ENCODE measurements around the gene KIAA2012.

DNA sequence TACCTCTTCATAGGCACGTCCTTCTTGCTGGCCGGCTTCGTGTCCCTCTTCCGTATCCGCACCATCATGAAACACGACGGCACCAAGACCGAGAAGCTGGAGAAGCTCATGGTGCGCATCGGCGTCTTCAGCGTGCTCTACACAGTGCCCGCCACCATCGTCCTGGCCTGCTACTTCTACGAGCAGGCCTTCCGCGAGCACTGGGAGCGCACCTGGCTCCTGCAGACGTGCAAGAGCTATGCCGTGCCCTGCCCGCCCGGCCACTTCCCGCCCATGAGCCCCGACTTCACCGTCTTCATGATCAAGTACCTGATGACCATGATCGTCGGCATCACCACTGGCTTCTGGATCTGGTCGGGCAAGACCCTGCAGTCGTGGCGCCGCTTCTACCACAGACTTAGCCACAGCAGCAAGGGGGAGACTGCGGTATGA lies 37.1 kb upstream of the KIAA2012 start:
- no peak for TF ChIP-seq POLR2A (IDR thresholded peaks at IDR 0.05)
- TF ChIP-seq, protein P1, sequence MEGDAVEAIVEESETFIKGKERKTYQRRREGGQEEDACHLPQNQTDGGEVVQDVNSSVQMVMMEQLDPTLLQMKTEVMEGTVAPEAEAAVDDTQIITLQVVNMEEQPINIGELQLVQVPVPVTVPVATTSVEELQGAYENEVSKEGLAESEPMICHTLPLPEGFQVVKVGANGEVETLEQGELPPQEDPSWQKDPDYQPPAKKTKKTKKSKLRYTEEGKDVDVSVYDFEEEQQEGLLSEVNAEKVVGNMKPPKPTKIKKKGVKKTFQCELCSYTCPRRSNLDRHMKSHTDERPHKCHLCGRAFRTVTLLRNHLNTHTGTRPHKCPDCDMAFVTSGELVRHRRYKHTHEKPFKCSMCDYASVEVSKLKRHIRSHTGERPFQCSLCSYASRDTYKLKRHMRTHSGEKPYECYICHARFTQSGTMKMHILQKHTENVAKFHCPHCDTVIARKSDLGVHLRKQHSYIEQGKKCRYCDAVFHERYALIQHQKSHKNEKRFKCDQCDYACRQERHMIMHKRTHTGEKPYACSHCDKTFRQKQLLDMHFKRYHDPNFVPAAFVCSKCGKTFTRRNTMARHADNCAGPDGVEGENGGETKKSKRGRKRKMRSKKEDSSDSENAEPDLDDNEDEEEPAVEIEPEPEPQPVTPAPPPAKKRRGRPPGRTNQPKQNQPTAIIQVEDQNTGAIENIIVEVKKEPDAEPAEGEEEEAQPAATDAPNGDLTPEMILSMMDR (IDR thresholded peaks at IDR 0.05), result no peak

Data from uterus (tissue), 2 donors.